Fibroblast of skin of right biceps (primary cell): ENCODE measurements around the gene VRTN.
A peak's percentile ranks its signal among the peaks of the same experiment; 100 is the strongest.
"Not testable (repeated sequence)": the region's sequence is repeated elsewhere in the genome, so short reads cannot be mapped to it uniquely, and the experiment has no call there.

Experiments
- DNase-seq: peaks from one replicate; pipeline ENCODE4 v3.0.0-alpha.2; 2013

VRTN gene, protein sequence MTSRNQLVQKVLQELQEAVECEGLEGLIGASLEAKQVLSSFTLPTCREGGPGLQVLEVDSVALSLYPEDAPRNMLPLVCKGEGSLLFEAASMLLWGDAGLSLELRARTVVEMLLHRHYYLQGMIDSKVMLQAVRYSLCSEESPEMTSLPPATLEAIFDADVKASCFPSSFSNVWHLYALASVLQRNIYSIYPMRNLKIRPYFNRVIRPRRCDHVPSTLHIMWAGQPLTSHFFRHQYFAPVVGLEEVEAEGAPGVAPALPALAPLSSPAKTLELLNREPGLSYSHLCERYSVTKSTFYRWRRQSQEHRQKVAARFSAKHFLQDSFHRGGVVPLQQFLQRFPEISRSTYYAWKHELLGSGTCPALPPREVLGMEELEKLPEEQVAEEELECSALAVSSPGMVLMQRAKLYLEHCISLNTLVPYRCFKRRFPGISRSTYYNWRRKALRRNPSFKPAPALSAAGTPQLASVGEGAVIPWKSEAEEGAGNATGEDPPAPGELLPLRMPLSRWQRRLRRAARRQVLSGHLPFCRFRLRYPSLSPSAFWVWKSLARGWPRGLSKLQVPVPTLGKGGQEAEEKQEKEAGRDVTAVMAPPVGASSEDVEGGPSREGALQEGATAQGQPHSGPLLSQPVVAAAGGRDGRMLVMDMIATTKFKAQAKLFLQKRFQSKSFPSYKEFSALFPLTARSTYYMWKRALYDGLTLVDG

DNA sequence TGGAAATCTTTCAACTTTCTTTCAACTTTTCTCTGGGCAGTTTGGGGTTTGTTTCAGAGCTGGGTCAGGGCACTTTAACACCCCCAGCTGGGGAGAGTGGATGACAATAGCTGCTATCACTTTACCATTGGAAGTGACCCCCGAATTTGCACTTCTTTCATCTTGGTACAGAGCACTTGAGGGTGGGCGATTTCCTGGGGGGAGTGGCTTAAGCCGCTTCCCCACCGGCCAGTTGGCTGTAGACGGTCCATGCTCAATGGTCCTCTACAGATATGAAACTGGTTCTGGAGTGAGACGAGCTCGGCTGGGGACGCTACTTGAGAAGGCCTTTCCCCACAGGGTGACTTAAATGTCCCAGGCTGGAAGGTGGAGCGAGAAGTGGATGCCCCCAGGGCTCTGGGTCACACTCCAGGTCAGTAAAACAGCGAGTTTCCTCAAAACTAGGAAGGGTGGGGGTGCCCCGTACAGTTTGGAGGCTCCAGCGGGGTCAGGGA lies at the start of gene VRTN:
Gene VRTN, plus strand, starts transcription at position 231 of the 494 bp plus-strand sequence. CDS start 8,313 bp downstream, outside the sequence.
- no peak for DNase-seq

DNA sequence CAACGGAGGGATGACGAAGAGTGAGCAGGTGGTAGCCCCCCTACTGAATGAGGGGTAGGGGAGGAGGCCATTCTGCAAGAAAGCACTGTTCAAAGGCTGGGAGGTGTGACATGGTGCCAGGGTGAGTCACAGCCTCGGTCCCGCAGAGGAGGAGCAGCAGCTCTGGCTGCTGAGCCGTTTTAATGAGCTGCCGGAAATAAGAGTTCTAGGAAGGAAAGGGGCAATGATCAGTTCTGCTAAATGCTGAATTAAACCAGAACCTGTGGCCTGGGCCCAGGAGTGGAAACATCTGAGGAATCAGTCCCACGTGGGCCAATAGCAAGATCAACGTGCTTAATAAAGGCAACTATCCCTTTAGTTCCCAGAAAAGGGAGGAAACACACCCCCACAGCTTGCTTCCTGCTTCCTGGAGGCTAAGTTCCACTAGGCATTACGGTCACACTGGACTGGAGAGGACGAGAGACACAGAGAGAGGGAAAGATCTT lies 49.2 kb upstream of the VRTN start:
- no peak for DNase-seq

DNA sequence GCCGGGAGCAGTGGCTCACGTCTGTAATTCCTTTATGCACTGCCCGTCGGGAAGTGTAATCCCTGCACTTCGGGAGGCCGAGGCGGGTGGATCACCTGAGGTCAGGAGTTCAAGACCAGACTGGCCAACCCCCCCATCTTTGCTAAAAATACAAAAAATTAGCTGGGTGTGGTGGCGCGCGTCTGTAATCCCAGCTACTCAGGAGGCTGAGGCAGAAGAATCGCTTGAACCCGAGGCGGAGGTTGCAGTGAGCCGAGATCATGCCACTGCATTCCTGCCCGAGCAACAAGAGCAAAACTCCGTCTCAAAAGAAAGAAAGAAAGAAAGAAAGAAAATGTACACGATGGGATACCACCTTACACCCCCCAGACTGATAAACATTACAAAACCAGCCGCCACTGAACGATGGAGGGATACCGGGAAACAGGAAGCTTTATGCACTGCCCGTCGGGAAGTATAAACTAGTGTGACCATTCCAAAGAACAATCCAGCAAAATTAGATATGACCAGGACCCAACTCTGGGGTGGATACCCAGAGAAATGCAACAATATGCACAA lies 46.6 kb upstream of the VRTN start:
- DNase-seq, result no peak

DNA sequence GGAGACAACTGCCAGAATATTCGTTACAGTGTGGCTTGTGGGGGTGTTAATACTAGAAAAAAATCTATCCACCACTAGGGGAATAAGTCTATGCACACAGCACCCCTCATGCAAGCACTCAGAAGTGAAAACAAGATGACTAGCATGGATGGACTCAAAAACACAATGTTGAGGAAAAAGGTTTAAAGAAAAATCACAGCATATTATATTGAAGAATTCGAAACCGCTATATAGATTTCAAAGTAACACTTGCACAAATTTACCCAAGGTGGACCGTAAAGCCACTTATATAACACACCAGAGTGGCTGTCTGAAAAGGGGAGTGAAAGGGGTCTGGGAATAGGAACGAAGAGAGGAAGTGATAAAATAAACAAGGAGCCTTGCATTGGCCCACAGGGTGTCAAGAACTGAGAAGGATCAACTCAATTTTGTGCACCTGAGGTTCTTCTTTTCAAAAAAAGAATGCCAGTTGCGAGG lies 46.1 kb upstream of the VRTN start:
- peak; percentile 48 for DNase-seq

DNA sequence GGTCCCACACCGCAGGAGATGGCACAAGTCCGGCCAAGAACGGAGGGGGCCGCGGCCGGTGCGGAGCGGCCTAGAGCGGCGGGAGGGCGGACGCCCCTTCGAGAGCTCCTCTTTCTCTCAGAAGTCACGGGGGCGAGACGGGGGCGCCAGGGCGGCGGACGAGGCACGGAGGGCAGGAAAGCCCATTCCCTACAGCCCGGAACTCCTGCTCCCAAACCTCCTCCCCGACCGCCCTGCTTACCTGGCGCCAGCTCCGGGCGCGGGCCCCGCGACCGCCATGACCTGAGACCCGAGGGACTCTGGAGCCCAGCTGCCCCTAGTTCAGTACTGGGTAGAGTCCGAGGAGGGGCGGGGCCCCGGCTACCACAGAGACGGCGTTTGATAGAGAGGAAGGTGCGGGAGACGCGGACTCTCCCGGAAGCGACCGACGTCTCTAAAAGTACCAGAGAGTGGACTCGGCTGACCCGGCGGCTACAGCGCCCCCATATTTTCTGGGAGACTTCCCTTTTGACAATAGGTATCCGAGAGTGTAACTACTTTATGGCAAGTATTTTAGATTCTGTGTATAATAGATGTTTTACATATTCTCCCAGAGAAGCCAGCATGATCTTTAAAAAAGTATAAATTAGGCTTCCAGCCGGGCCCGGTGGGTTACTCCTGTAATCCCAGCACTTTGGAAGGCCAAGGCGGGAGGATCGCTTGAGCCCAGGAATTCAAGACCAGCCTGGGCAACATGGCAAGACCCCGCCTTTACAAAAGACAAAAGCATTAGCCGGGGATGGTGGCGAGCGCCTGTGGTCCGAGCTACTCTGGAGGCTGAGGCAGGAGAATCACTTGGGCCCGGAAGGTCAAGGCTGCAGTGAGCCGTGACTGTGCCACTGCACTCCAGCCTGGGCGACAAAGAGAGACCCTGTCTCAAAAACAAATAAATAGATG lies 45.4 kb upstream of the VRTN start, which contains the start of gene ABCD4:
Gene ABCD4, minus strand, starts transcription at position 301 of the 936 bp plus-strand sequence. Its CDS starts 22 bp downstream, at position 279.
- DNase-seq, result peak; percentile 92

DNA sequence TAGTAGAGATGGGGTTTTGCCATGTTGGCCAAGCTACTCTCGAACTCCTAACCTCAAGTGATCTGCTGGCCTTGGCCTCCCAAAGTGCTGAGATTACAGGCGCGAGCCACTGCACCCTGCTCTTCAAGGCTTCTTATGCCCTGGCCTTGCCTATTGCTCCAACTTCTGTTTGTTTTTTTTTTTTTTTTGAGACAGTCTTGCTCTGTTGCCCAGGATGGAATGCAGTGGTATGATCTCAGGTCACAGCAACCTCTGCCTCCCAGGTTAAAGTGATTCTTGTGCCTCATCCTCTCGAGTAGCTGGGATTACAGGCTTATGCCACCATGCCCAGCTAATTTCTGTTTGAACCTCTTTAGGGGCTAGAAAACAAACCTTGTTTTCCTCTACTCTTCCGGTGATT lies 39.6 kb upstream of the VRTN start:
- DNase-seq, result no peak

DNA sequence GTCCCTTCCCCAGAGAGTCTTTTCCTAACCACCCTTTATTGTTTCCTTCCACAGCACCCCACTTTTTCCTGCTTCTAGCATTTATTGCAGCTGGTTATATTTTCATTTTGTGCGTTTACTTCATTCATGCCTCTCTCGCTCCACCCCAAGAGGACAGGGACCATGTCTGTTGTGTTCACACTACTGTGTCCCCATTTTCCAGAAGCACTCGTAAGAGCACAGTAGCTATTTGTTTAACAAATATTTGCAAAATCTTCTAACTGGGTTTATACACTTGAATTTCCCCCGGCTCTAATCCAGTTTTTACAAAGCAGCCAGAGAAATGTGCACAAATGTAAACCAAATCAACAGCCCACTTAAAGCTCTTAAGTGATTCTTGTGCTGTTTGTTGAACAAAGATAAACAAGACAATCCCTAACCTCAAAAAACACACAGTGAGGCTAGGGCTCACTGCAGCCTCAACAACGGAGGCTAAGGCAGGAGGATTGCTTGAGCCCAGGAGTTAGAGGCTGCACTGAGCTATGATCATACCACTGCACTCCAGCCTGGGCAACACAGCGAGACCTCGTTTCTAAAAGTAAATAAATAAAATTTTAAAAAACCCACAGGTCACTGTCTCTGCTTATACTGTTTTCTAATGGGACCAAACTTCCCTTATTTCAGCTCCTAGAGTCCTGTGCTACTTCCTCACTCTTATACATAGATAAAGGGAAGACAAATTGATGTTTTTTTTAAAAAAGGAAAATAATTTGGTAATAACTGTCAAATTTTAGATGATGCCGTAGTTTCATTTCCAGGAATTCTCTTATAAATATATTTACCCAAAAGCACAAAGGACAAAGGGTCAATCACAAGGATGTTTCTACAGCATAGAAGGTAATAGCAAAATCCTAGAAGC lies 38.9 kb upstream of the VRTN start:
- no peak for DNase-seq

DNA sequence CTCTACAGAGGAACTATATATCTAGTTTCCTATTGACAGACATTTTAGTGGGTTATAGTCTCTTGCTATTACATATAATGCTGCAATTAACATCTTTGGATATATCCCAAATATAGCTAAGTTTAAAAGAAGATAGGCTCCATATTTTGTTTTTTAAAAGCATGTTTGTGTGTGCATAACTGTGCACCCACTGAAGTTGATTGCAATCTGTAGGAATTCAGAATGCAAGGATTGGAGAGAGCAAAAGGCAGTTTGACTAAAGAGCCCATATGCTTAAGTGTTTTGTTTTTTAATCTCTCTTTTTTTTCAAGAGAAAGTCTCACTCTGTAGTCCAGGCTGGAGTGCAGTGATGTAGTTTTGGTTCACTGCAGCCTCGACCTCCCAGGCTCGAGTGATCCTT lies 36.1 kb upstream of the VRTN start:
- no peak for DNase-seq

DNA sequence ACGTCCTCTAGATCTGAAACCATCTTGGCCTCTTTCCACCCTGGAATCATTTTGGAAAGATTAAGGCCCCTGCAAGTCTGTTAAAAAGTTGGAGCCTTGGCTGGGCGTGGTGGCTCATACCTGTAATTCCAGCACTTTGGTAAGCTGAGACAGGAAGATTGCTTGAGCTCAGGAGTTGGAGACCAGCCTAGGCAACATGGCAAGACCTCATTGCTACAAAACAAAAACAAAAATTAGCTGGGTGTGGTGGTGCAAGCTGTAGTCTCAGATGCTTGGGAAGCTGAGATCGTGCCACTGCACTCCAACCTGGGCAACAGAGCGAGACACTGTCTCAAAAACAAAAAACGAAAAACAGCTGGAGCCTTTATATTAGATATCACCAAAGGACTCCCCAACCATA lies 34.7 kb upstream of the VRTN start:
- no peak for DNase-seq

DNA sequence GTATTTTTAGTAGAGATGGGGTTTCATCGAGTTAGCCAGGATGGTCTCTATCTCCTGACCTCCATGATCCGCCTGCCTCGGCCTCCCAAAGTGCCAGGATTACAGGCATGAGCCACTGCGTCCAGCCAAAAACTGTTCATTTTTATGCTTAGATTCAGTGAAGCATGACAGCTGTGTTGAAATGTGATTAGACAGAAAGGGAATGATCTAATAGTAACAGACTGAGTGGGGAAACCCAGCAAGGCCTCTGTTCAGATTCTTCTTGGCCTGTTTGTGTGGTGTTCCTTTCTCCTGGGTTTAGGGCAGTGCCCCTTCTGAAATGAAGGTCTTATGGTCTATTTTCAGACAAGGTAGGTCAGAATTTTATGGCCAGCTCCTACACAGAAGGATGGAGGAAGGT lies 33.7 kb upstream of the VRTN start:
- no peak for DNase-seq

DNA sequence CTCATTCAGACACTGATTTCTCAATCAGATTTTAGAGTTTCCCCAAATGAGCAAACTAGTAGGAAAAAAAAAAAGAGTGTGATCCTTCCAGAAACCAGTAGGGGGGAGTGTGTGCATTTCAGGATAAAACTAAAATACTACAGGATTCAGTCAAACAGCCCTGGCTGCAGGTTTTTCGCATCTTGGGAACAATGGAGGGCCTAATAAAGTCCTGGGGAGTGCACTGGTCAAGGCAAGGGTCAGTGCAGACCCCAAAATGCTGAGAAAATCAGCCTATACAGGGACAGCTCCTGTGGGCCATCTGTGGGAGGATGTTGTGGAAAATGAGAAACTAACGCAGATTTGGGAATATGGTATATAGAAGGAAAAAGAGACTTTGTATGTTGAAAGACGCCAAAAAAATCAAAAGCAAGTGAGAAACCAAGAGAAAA lies 23.3 kb upstream of the VRTN start:
- peak; percentile 24 for DNase-seq

DNA sequence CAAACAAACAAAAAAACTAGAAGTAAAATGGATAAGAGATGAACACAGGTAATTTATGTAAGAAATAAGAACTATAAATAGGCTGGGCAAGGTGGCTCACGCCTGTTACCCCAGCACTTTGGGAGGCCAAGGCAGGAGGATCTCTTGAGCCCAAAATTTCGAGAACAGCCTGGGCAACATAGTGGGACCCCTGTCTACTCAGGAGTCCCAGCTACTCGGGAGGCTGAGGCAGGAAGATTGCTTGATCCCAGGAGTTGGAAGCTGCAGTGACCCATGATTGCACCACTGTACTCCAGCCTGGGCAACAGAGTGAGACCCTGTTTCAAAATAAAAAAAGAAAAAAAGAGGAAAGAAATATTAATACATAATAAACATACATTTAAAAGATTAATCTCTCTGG lies 22.8 kb upstream of the VRTN start:
- DNase-seq, result no peak

DNA sequence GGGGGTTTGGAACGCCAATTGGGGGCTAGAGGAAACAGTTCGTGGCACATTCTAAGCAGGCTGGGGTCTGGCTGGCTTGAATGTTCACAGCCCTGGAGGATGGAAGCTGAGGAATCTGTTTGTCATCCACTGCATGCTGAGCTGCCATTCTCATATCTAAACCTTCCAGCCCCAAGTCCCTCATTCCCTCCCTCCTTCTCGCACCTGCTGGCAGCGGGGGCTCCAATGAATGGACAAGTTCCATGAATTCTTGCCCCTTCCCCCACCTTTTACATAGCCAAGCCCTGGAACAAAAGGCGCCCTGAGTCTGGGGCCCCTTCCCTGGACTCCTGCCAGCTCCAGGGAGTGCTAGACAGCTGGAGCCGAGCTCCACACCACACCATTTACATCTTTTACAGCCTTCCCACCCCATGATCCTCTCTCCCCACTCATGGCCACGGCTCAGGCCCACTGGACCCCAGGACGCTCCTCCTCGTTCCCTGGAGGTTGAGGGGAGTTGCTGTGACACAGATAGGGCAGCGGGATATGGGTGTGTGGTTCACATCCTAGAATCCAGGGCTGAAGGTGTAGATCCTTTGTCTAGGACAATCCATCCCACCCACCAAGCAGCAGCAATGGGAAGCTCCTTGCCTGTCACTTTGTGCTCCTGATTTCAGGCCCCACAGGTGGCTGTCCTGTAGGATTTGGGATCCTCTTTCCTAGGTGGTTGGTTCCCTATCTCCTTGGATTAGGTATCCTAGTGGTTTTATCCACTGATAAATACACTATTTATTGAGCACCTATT lies 21.7 kb upstream of the VRTN start:
- no peak for DNase-seq

DNA sequence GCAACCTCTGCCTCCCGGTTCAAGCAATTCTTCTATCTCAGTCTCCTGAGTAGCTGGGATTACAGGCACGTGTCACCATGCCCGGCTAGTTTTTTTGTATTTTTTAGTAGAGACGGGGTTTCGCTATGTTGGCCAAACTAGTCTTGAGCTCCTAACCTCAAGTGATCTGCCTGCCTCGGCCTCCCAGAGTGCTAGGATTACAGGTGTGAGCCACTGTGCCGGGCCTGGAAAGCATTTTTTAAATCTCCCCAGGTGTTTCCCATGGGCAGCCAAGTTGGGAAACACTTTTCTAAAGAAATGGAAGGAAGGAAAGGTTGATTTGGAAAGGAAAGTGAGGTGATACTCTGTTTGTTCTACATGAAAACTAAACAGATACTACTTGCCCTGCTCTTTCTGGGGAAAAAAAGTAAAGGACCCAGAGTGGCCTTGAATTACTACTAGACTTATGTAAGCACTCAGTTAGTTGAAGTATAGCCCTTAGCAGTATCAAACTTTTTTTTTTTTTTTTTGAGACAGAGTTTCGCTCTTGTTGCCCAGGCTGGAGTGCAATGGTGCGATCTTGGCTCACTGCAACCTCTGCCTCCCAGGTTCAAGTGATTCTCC lies 18.2 kb upstream of the VRTN start:
- DNase-seq, result not testable (repeated sequence)

DNA sequence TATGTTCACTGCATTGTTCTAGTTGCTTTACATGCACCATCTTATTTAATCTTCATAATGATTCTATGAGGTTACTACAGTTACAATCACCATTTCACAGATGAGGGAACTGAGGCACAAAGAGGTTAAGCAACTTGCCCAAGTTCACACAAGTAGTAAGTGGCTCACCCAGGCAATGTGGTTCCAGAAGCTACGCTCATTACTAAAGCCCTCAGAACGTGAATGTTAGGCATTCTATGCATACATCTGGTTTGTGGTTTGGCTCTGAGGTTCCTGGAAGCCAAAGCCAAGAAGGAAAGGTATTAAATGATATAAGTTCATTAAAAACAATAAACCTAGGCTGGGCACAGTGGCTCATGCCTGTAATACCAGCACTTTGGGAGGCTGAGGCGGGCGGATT lies 14.4 kb upstream of the VRTN start:
- peak; percentile 80 for DNase-seq

DNA sequence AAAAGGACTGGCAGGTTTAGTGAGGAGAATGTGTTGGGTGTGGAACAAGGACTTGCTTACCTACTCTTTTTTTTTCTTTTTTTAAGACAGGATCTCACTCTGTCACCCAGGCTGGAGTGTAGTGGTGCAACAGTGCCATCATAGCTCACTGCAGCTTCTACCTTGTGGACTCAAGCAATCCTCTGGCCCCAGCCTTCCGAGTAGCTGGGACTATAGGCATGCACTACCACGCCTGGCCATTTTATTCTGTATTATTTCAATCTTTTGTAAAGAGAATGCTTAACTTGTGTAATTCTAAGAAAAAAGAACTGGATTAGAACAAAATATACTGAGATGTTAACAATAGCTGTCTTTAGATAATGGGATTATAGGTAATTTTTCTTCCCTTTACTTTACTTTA lies 1.9 kb upstream of the VRTN start:
- DNase-seq, result no peak

DNA sequence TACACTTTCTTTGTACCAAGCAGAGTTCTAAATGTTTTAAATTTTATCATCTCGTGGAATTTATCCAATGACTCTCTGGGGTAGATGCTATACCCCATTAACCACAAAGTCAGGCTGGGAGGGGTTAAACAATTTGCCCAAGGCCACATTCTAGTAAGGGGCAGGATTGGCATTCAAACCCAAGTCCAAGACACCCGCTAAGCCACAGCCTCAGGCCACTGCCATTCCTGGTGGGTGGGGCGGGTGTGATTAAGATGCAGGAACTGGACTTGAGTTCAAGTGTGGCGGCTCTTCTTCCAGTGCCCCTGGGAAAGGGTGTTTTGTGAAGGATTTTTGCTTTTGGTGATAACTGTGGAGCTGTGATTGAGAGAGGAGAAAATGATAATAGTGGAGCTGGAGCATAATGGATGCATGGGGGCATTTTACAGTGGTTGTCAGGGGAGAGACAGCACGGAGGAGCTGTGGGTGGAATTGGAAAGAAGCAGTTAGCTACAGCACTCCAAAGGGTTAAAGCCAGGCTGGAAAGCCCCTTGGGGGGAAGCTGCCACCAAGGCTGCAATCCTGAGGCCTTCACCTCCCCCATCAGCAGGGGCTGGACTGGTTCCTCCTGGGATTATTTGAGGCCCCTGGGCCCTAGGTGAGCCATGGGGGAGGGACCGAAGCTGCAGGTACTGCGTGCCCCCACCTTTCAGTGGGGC lies 1.0 kb upstream of the VRTN start:
- no peak for DNase-seq

DNA sequence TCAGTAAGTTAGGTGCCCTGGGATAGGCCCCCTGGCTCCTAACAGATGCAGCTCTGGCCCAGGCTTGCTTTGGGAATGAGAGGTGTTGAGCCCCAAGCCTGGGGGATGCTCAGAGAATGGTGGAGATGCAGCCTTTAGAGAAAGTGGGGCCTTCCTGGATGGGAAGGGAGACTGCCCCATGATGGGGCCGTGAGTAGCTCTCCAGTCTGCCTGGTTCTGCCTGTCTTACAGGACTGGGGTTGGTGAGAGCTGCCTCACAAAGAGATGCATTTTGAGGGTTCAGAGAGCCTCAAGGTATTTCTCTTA lies 523 bp upstream of the VRTN start:
- no peak for DNase-seq

DNA sequence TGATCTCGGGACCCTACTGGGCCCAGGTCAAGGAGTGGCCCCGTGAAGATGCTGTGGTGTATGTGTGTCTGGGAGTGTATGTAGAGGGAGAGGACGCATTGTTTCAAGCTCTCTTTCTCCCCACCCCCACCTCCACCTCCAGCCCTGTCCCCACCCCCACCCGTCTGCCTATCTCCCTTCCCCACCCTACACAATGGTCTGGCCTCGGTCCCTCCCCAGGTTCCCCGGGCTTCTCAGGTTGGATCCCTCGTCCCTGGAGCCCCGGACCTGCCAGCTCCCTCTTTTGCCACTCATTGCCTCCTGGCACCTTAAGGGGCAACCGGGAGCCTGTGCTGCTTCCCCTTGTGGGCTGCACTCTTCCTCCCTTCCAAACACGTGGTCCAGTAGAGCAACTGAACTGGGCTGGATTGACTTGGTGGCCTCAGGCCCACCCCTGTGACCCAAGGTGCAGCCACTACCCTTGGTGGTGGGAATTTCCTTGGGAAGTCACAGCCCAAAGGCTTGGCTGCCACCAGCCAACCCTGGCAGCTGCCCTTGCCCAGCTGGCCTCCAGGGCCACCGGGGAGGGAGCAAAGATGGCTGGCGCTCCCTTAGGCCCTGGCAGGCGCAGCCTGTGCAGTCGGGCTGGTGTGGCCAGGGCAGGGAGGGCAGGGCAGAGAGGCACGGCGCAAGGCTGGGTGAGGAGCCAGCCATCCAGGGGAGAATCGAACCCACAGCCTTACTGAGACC lies 628 bp downstream of the VRTN start:
- no peak for DNase-seq
